GM12875 (cell line): ENCODE results near the gene CIAO1.

Source experiments
- H3K4me3 ChIP-seq: one replicate; pipeline ENCODE4 v1.5.1; 2011; ENCODE audit warnings: low read depth, low read length, control low read depth
- CTCF ChIP-seq: IDR thresholded peaks from 2 replicates; pipeline ENCODE4 v1.5.1; 2011; ENCODE audit warnings: low read depth, mild to moderate bottlenecking, control low read depth, inconsistent platforms, low read length, moderate library complexity, borderline replicate concordance; ENCODE audit not compliant: insufficient read depth

CIAO1 gene

DNA sequence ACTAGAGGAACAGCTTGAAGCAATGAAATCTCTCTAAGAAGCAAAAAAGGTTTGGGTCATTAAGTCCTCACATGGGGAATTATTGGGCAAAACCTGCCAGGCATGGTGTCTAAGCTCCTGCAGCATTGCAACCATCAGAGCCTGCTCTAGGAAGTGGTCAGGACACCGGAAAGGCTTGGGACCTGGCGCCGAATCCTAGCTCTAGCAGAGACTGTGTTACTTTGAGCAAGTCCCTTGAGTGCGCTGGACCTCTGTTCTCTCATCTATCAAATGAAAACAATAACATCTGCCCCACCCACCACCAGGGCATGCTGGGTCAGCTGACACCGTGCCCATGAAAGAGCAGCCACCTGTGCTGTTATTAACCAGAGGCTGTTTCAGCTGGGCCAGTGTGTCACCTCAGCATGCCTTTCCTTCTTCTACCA lies 6.5 kb upstream of the CIAO1 start:
- no peak for TF ChIP-seq CTCF

GRCh38 chr2:96260387-96261260 lies 5.4 kb upstream of the CIAO1 start:
- H3K4me3 ChIP-seq = no peak overlapping the region
- TF ChIP-seq CTCF = peak; percentile 66

More for the DNA sequence above, 6.5 kb upstream of the CIAO1 start:
- H3K4me3 ChIP-seq = no peak overlapping the region

- H3K4me3 ChIP-seq = no peak overlapping the region
- TF ChIP-seq CTCF = no peak
Measured at GRCh38 chr2:96261328-96262003, 4.6 kb upstream of the CIAO1 start.

DNA sequence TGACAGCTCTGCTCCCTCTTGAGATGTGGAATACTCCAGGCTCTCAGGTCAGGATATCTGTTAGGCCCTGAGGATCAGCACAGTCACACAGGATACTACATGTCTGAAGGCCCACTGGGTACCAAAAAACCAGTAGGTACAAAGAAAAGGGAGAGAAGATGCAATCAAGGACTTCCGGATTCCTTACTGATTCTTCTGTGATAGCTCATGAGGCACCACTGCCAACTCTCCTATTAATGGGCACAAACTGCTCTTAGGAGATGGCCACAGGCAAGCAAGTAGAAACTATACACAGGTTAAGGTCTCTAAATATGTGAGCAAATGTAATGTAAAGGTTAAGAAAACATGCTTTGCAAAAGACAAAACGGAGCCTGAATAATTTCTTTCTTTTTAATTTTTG lies 3.7 kb upstream of the CIAO1 start:
- H3K4me3 ChIP-seq = no peak overlapping the region
- TF ChIP-seq CTCF = no peak

DNA sequence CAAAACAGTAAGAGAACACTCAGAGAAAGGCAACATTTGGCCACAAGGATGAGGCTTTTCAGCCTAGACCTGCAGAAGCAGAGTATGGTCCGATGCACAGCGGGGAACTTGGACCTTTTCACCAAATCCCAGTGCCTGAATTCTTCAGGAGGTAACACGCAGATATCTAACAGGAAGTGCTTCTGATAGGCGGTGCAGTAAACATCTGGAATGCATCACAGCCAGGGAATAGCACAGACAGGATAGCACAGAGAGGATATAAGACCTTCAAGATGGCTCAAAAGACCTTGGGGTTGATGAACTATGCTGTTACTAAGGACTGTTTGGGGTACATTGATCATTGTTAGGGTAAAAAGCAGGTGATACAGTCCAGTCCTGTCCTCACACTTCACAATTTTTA lies 1.9 kb upstream of the CIAO1 start:
- TF ChIP-seq CTCF = no peak
- peak overlapping the region; percentile 18 for H3K4me3 ChIP-seq

- H3K4me3 ChIP-seq = peak overlapping the region; percentile 96
- peak; percentile 61 for TF ChIP-seq CTCF
Measured at GRCh38 chr2:96264656-96265348, 1.2 kb upstream of the CIAO1 start.

GRCh38 chr2:96265349-96265839 lies 631 bp upstream of the CIAO1 start:
- H3K4me3 ChIP-seq = peak overlapping the region; percentile 96

More at GRCh38 chr2:96265349-96265839, 631 bp upstream of the CIAO1 start:
- no peak for TF ChIP-seq CTCF
